Measurements from ENCODE around the gene PEAK3.

The PEAK3 gene

DNA sequence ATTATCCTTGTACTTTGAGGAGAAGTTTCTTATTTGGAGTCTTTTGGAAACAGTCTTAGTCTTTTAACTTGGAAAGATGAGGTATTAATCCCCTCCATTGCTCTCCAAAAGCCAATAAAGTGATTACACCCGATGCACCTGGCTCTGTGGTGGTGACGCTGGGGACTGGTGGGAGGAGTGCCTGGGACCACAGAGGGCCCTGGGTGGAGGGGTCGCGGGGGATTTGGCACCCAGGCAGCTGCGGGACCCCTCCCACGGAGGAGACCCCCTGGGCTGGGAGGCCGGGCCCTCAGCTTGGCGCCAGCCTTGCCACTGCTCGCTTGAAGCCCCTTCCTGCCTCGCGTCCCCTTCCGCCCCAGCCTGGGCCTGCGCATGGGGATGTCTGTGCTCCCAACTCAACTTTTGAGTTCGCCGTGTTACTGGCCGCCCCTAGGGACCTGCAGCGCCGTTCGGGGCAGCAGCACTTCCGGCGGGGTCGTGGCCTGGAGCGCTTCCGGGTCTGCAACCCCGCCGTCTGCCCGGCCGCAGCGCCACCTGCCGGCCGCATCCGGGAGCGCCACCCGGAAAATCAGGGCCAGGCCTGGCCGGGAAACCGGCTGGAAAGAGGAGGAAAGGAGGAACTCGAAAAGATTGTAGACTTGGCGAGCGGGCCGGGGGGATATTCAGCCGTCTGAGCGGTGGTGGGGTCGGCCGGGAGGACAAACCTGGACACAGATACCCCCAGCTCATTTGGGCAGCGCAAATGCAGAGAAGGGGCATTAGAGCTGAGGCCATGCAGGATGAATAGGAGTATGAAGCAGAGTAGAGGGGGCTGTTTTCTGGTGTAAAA lies 8.4 kb downstream of the PEAK3 start:
- DNase-seq (ENCODE audit: extremely low read depth, low read depth) = no peak
- TF ChIP-seq, protein P1, sequence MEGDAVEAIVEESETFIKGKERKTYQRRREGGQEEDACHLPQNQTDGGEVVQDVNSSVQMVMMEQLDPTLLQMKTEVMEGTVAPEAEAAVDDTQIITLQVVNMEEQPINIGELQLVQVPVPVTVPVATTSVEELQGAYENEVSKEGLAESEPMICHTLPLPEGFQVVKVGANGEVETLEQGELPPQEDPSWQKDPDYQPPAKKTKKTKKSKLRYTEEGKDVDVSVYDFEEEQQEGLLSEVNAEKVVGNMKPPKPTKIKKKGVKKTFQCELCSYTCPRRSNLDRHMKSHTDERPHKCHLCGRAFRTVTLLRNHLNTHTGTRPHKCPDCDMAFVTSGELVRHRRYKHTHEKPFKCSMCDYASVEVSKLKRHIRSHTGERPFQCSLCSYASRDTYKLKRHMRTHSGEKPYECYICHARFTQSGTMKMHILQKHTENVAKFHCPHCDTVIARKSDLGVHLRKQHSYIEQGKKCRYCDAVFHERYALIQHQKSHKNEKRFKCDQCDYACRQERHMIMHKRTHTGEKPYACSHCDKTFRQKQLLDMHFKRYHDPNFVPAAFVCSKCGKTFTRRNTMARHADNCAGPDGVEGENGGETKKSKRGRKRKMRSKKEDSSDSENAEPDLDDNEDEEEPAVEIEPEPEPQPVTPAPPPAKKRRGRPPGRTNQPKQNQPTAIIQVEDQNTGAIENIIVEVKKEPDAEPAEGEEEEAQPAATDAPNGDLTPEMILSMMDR (IDR thresholded peaks at IDR 0.05; ENCODE audit: low read depth, low read length) = peak; percentile 82

DNA sequence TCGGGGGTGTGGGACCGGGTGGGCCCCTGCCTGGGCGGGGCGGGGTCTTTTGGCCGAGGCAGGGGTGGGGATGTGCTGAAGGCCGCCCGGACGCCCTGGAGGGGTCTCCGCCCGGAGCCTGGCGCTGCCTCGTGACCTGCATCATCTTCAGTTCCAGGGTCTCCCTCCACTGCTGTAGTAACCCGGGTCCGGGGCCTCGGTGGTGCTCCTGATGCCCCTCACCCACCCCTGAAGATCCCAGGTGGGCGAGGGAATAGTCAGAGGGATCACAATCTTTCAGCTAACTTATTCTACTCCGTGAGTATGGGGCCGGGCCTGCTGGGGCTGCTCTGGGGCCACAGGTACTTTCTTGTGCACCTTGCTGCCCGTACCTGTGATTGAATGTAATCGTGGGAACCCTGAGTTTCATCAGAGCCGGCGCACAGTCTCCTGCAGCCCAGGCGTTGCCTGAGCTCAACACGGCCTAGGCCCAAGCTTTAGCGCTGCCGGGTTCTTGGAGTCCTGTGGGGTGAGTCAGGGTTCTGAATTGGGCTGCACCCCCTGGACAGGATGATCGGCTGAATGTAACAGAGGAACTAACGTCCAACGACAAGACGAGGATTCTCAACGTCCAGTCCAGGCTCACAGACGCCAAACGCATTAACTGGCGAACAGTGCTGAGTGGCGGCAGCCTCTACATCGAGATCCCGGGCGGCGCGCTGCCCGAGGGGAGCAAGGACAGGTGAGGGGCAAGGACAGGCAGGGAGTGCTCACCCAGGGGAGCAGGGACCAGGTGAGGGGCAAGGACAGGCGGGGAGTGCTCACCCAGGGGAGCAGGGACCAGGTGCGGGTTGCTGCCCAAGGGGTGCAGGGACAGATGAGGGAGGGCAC lies 10.5 kb downstream of the PEAK3 start:
- DNase-seq (ENCODE audit: extremely low read depth, low read depth) = no peak
- TF ChIP-seq, protein P1 (IDR thresholded peaks at IDR 0.05; ENCODE audit: low read depth, low read length) = no peak

DNA sequence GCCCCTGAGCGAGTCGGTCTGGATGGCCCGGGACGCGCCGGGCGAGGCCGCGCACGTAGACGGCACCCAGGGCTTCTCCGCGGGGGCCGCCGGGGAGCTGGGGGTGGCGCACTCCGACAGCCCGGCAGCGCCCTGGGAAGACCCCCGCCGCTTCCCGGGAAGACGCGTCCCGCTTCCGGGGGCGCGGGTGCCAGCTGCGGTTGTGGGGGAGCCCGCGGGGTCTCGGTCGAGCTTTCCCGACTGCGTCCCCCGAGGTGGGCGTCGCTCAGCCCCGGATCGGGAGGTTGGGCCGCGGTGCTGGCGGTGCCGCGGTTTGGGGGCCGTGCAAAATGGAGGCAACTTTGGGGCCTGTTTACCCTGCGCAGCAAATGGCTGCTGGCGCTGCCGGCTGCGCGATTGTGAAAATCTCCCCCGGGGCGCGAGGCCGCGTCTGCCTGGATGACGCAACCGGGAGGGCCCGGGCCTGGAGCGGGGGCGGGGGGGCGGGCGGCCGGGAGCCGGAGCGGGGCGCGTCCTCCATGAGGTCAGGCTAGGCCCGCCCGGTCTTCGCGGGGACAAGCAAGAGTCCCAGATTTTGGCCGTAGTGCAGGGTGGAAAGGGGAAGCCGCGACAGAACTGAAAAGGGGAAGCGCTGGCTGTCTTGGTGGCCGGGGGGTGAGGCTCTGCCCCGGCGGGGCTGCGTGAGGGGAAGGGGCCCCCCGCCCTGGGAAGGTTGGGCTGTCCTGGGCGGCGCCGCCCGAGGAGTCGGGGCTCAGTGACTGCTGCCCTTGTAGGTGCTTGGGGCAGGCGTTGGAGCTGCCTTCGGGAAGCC lies 11.3 kb downstream of the PEAK3 start:
- peak; percentile 67 for DNase-seq (ENCODE audit: extremely low read depth, low read depth)
- TF ChIP-seq, protein P1 (IDR thresholded peaks at IDR 0.05; ENCODE audit: low read depth, low read length) = no peak

DNA sequence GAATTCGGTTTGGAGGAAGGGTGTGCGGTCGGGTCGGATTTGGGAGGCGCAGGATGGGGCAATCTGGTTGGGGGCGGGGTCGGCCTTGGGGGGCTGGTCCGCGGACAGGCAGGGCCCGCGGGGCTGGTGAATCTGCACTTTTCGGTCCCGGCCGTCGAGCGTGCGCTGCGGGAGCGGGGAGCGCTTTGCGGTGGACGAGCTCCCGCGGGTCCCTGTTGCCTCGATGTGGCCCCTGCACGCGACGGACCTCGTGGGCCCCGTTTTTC lies 11.9 kb downstream of the PEAK3 start:
- TF ChIP-seq, protein P1 (IDR thresholded peaks at IDR 0.05; ENCODE audit: low read depth, low read length) = no peak
- DNase-seq (ENCODE audit: extremely low read depth, low read depth) = no peak

DNA sequence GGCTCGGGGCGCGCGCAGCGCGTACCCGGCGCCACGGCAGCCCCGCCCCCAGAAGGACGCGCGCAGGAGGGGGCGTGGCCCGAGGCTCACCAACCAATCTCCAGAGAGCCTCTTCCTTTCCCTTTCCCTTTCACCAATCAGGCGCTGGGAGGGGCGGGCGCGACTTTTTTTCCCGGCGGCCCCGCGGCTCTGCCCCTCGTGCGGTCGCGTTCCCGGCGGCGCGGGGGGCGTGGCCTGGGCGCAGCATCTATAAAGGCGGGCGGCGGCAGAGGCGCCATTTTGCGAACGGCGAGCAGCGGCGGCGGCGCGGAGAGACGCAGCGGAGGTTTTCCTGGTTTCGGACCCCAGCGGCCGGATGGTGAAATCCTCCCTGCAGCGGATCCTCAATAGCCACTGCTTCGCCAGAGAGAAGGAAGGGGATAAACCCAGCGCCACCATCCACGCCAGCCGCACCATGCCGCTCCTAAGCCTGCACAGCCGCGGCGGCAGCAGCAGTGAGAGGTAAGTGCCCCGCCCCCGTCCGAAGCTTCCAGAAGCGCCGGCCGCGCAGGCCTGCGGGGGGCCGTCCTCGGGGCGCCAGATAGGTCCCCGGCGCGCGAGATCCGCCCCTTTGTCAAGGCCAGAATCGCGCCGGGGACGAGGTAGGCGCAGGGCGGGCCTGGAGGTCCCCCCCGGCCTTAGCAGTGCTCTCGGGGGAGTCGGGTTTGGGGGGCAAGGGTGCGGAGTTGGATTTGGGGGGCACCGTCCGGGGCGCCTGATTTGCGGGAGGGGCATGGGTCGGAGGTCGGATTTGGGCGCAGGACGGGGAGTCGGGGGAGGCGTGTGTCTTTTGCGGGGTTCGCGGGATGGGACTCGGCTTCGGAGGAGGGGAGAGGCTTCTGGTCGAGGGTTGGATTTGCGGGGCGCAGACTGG lies 12.5 kb downstream of the PEAK3 start:
- peak; percentile 93 for DNase-seq (ENCODE audit: extremely low read depth, low read depth)

DNA sequence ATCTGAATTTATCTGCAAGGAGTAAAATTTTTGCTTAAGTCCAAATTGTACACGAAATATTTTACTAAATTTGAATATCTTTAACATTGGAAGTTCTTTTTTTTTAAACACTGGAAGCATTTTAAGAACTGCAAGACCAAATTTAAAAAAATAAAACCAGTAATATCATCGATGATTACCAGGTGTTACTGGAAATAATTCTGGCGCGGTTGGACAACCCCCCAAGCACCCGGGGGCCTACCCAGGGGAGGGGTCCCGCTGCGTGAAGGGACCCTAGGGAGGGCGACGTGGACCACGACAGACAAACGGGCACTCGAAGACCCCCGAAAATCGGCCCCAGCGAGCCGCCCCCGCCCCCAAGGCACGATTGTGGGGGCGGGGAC lies 13.1 kb downstream of the PEAK3 start:
- no peak for DNase-seq (ENCODE audit: extremely low read depth, low read depth)
- TF ChIP-seq, protein P1 (IDR thresholded peaks at IDR 0.05; ENCODE audit: low read depth, low read length) = no peak

More for the DNA sequence above, 12.5 kb downstream of the PEAK3 start:
- TF ChIP-seq, protein P1 (IDR thresholded peaks at IDR 0.05; ENCODE audit: low read depth, low read length) = no peak

Data from AG09319 (cell line).